ENCODE measurements around the gene IL25.

The IL25 gene

GRCh38 chr14:23375527-23376251 lies 3.1 kb downstream of the IL25 start:
- no peak overlapping the region for H3K4me2 ChIP-seq (ENCODE audit: low read depth, low read length, poor library complexity, severe bottlenecking)

GRCh38 chr14:23376482-23377197 lies 4.0 kb downstream of the IL25 start, which contains the start of gene CMTM5:
Gene CMTM5, plus strand, starts transcription at chr14:23377046. Its CDS starts 206 bp downstream, at chr14:23377252.
- TF ChIP-seq EZH2phosphoT487 (conservative IDR thresholded peaks at IDR 0.05; ENCODE audit: low read length) (no peak), CTCF (IDR thresholded peaks at IDR 0.05; ENCODE audit: insufficient read depth, low read length, poor library complexity, severe bottlenecking) (no peak)
- Histone ChIP-seq H3K79me2 (ENCODE audit: insufficient read depth, low read length) (no peaks in the 10 kb centered on the region), H4K20me1 (ENCODE audit: low read depth, low read length) (no peaks in the 10 kb centered on the region), H3K27me3 (ENCODE audit: low read length) (no peaks in the 10 kb centered on the region), H3K9me2 (replicated peaks; ENCODE audit: insufficient read depth, low read length) (no peaks in the 10 kb centered on the region), H3K4me2 (ENCODE audit: low read depth, low read length, poor library complexity, severe bottlenecking) (no peak within 1 kb of the TSS), H3K4me3 (ENCODE audit: insufficient read depth, low read length, poor library complexity, severe bottlenecking) (no peak within 1 kb of the TSS), H2AFZ (ENCODE audit: low read depth, low read length, severe bottlenecking) (no peak within 1 kb of the TSS), H3K27ac (ENCODE audit: low read depth, low read length) (no peak within 1 kb of the TSS), H3K9ac (ENCODE audit: low read length) (no peak within 1 kb of the TSS), H3K9me3 (ENCODE audit: insufficient read depth, low read length) (no peaks in the 10 kb centered on the region), H3F3A (ENCODE audit: insufficient read depth) (no peaks in the 10 kb centered on the region), H3K36me3 (ENCODE audit: low read length) (no peaks in the 10 kb centered on the region)

More at GRCh38 chr14:23375527-23376251, 3.1 kb downstream of the IL25 start:
- Histone ChIP-seq H3K27me3 (ENCODE audit: low read length) (no peaks in the 10 kb centered on the region), H3F3A (ENCODE audit: insufficient read depth) (no peaks in the 10 kb centered on the region), H3K36me3 (ENCODE audit: low read length) (no peaks in the 10 kb centered on the region), H3K9me2 (replicated peaks; ENCODE audit: insufficient read depth, low read length) (no peaks in the 10 kb centered on the region), H3K4me3 (ENCODE audit: insufficient read depth, low read length, poor library complexity, severe bottlenecking) (no peak overlapping the region), H3K27ac (ENCODE audit: low read depth, low read length) (no peak overlapping the region), H2AFZ (ENCODE audit: low read depth, low read length, severe bottlenecking) (no peak overlapping the region), H3K9me3 (ENCODE audit: insufficient read depth, low read length) (no peaks in the 10 kb centered on the region), H3K9ac (ENCODE audit: low read length) (no peak overlapping the region), H4K20me1 (ENCODE audit: low read depth, low read length) (no peaks in the 10 kb centered on the region), H3K79me2 (ENCODE audit: insufficient read depth, low read length) (no peaks in the 10 kb centered on the region)
- TF ChIP-seq CTCF (IDR thresholded peaks at IDR 0.05; ENCODE audit: insufficient read depth, low read length, poor library complexity, severe bottlenecking) (no peak), EZH2phosphoT487 (conservative IDR thresholded peaks at IDR 0.05; ENCODE audit: low read length) (no peak)

- H3K9me3 ChIP-seq (ENCODE audit: insufficient read depth, low read length) = no peaks in the 10 kb centered on the region
- H2AFZ ChIP-seq (ENCODE audit: low read depth, low read length, severe bottlenecking) = no peak overlapping the region
- no peaks in the 10 kb centered on the region for H3K27me3 ChIP-seq (ENCODE audit: low read length)
- no peaks in the 10 kb centered on the region for H3K79me2 ChIP-seq (ENCODE audit: insufficient read depth, low read length)
- H3K9ac ChIP-seq (ENCODE audit: low read length) = no peak overlapping the region
- no peak overlapping the region for H3K4me2 ChIP-seq (ENCODE audit: low read depth, low read length, poor library complexity, severe bottlenecking)
- no peak overlapping the region for H3K27ac ChIP-seq (ENCODE audit: low read depth, low read length)
- TF ChIP-seq CTCF (IDR thresholded peaks at IDR 0.05; ENCODE audit: insufficient read depth, low read length, poor library complexity, severe bottlenecking) (no peak), EZH2phosphoT487 (conservative IDR thresholded peaks at IDR 0.05; ENCODE audit: low read length) (no peak)
- no peaks in the 10 kb centered on the region for H3F3A ChIP-seq (ENCODE audit: insufficient read depth)
- no peaks in the 10 kb centered on the region for H3K9me2 ChIP-seq (replicated peaks; ENCODE audit: insufficient read depth, low read length)
- no peaks in the 10 kb centered on the region for H4K20me1 ChIP-seq (ENCODE audit: low read depth, low read length)
- H3K4me3 ChIP-seq (ENCODE audit: insufficient read depth, low read length, poor library complexity, severe bottlenecking) = no peak overlapping the region
- H3K36me3 ChIP-seq (ENCODE audit: low read length) = no peaks in the 10 kb centered on the region
Observed at GRCh38 chr14:23377198-23377550, 4.6 kb downstream of the IL25 start.
